ENCODE data around the gene C10orf95.

- no peak for TF ChIP-seq POLR2A (IDR thresholded peaks at IDR 0.05; ENCODE audit: low read depth, low read length)
- no peak for TF ChIP-seq POLR2AphosphoS5 (IDR thresholded peaks at IDR 0.05; ENCODE audit: insufficient read depth, low read depth, low read length)
- TF ChIP-seq, protein P1, sequence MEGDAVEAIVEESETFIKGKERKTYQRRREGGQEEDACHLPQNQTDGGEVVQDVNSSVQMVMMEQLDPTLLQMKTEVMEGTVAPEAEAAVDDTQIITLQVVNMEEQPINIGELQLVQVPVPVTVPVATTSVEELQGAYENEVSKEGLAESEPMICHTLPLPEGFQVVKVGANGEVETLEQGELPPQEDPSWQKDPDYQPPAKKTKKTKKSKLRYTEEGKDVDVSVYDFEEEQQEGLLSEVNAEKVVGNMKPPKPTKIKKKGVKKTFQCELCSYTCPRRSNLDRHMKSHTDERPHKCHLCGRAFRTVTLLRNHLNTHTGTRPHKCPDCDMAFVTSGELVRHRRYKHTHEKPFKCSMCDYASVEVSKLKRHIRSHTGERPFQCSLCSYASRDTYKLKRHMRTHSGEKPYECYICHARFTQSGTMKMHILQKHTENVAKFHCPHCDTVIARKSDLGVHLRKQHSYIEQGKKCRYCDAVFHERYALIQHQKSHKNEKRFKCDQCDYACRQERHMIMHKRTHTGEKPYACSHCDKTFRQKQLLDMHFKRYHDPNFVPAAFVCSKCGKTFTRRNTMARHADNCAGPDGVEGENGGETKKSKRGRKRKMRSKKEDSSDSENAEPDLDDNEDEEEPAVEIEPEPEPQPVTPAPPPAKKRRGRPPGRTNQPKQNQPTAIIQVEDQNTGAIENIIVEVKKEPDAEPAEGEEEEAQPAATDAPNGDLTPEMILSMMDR (IDR thresholded peaks at IDR 0.05; ENCODE audit: extremely low read depth in 1 of 2, insufficient read depth in 1 of 2, low read depth in 1 of 2, low read length in 2 of 2) = no peak
Observed at GRCh38 chr10:102401342-102401654, 50.0 kb downstream of the C10orf95 start.
